MM.1S (cell line): ENCODE results near the gene SLC35E4.

Experiments used
- DNase-seq: peaks from one replicate; pipeline ENCODE4 v3.0.0-alpha.2; 2015
- H2AFZ ChIP-seq: fragments of 300-600 bp; sonication (generic); 2 replicates; pipeline ENCODE4 v1.6.0; 2016; ENCODE audit warnings: antibody characterized with exemption, low read length
- H3F3A ChIP-seq: fragments of 300-600 bp; sonication (generic); 2 replicates; pipeline ENCODE4 v1.6.1; 2016; ENCODE audit warnings: mild to moderate bottlenecking, antibody characterized with exemption, low read length, moderate library complexity, mixed read lengths; ENCODE audit not compliant: insufficient read depth
- H3K27ac ChIP-seq: fragments of 300-600 bp; sonication (generic); 2 replicates; pipeline ENCODE4 v1.5.1; 2016; ENCODE audit warnings: mild to moderate bottlenecking, low read length
- H3K27me3 ChIP-seq: fragments of 300-600 bp; sonication (generic); replicated peaks from 2 replicates; pipeline ENCODE4 v1.6.0; 2016; ENCODE audit warnings: low read length; ENCODE audit not compliant: insufficient read depth
- H3K36me3 ChIP-seq: fragments of 300-600 bp; sonication (generic); replicated peaks from 2 replicates; pipeline ENCODE4 v1.6.1; 2016; ENCODE audit warnings: mild to moderate bottlenecking, low read length, mixed read lengths; ENCODE audit not compliant: insufficient read depth
- H3K4me1 ChIP-seq: fragments of 300-600 bp; sonication (generic); 2 replicates; pipeline ENCODE4 v1.6.1; 2016; ENCODE audit warnings: low read length, mixed read lengths
- H3K4me2 ChIP-seq: fragments of 300-600 bp; sonication (generic); 2 replicates; pipeline ENCODE4 v1.6.0; 2016; ENCODE audit warnings: low read depth, low read length
- H3K4me3 ChIP-seq: fragments of 300-600 bp; sonication (generic); 2 replicates; pipeline ENCODE4 v1.5.1; 2016; ENCODE audit warnings: low read length, mixed read lengths
- H3K79me2 ChIP-seq: fragments of 300-600 bp; sonication (generic); 2 replicates; pipeline ENCODE4 v1.6.1; 2016; ENCODE audit warnings: mixed run types, low read length, mixed read lengths
- H3K9ac ChIP-seq: fragments of 300-600 bp; sonication (generic); 2 replicates; pipeline ENCODE4 v1.6.1; 2016; ENCODE audit warnings: low read length, mixed read lengths
- H3K9me2 ChIP-seq: fragments of 300-600 bp; sonication (generic); replicated peaks from 2 replicates; pipeline ENCODE4 v1.6.1; 2016; ENCODE audit warnings: mild to moderate bottlenecking, low read length, mixed read lengths; ENCODE audit not compliant: insufficient read depth
- H3K9me3 ChIP-seq: fragments of 300-600 bp; sonication (generic); replicated peaks from 2 replicates; pipeline ENCODE4 v1.6.1; 2016; ENCODE audit warnings: mild to moderate bottlenecking, low read length, mixed read lengths; ENCODE audit not compliant: insufficient read depth
- H4K20me1 ChIP-seq: fragments of 300-600 bp; sonication (generic); 2 replicates; pipeline ENCODE4 v1.6.1; 2016; ENCODE audit warnings: mild to moderate bottlenecking, low read length, moderate library complexity, mixed read lengths; ENCODE audit not compliant: insufficient read depth
- EZH2 ChIP-seq: fragments of 300-600 bp; sonication (generic); optimal IDR thresholded peaks from 2 replicates; pipeline ENCODE3; 2017; ENCODE audit warnings: low read depth, mild to moderate bottlenecking, antibody characterized with exemption, low read length, mixed read lengths
- EZH2phosphoT487 ChIP-seq: fragments of 300-600 bp; sonication (generic); IDR thresholded peaks from 2 replicates; pipeline ENCODE4 v1.6.1; 2018; ENCODE audit warnings: antibody characterized with exemption, low read length
- TF ChIP-seq, protein P1 (sequence below): fragments of 300-600 bp; sonication (generic); IDR thresholded peaks from 2 replicates; pipeline ENCODE4 v1.5.1; 2016; ENCODE audit warnings: antibody characterized with exemption, low read length, mixed read lengths

SLC35E4 gene

DNA sequence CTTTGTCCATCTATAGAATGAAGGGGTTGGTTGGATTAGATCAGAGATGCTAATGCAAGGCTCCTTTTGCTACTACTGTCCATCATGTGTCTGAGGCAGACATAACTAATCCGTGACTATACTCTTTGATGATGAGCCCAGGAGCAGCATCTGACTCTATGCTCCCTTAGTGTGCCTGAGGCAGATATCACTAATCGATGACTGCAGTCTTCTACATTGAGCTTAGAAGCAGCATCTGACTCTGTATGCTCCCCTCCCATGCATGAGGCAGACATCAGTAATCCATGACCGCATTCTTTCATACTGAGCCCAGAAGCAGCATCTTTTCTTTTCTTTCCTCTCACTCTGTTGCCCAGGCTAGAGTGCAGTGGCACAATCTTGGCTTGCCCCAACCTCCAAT, 24.4 kb upstream of the SLC35E4 start:
- DNase-seq = no peak
- Histone ChIP-seq H3K36me3 (no peaks in the 10 kb centered on the region), H3K4me1 (peaks cover 33% of the 10 kb centered on the region), H3K4me2 (no peak overlapping the region), H4K20me1 (no peaks in the 10 kb centered on the region), H3K9me3 (no peaks in the 10 kb centered on the region), H3K27ac (no peak overlapping the region), H3F3A (peaks cover 33% of the 10 kb centered on the region), H3K27me3 (no peaks in the 10 kb centered on the region), H3K9ac (no peak overlapping the region), H3K4me3 (no peak overlapping the region), H3K79me2 (peaks cover 17% of the 10 kb centered on the region), H2AFZ (no peak overlapping the region), H3K9me2 (no peaks in the 10 kb centered on the region)
- no peak for TF ChIP-seq EZH2phosphoT487
- TF ChIP-seq, protein P1, sequence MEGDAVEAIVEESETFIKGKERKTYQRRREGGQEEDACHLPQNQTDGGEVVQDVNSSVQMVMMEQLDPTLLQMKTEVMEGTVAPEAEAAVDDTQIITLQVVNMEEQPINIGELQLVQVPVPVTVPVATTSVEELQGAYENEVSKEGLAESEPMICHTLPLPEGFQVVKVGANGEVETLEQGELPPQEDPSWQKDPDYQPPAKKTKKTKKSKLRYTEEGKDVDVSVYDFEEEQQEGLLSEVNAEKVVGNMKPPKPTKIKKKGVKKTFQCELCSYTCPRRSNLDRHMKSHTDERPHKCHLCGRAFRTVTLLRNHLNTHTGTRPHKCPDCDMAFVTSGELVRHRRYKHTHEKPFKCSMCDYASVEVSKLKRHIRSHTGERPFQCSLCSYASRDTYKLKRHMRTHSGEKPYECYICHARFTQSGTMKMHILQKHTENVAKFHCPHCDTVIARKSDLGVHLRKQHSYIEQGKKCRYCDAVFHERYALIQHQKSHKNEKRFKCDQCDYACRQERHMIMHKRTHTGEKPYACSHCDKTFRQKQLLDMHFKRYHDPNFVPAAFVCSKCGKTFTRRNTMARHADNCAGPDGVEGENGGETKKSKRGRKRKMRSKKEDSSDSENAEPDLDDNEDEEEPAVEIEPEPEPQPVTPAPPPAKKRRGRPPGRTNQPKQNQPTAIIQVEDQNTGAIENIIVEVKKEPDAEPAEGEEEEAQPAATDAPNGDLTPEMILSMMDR = no peak
- TF ChIP-seq EZH2 = no peak

DNA sequence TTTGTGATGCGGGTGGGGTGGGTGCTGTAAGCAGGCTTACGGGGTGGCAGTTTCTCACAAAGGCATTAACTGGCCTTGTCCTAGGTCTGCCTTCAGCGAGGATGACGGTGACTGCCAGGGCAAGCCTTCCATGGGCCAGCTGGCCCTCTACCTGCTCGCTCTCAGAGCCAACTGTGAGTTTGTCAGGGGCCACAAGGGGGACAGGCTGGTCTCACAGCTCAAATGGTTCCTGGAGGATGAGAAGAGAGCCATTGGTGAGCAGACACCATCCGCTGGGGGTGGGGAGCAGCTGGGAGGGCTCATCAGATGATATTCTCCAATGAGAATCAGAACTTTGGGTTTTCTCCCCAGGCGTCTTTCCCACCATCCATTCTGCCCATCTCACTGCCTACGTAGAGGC, 22.8 kb upstream of the SLC35E4 start:
- H4K20me1 ChIP-seq = no peaks in the 10 kb centered on the region
- H3K4me1 ChIP-seq = peaks cover 26% of the 10 kb centered on the region
- no peak overlapping the region for H3K4me2 ChIP-seq
- no peak overlapping the region for H3K27ac ChIP-seq
- H3K9me2 ChIP-seq = no peaks in the 10 kb centered on the region
- no peak overlapping the region for H3K9ac ChIP-seq
- no peak overlapping the region for H3K4me3 ChIP-seq
- H3K27me3 ChIP-seq = no peaks in the 10 kb centered on the region
- peaks cover 11% of the 10 kb centered on the region for H3K79me2 ChIP-seq
- TF ChIP-seq EZH2phosphoT487 (no peak), EZH2 (no peak)
- TF ChIP-seq, protein P1 = no peak
- H3F3A ChIP-seq = peaks cover 22% of the 10 kb centered on the region
- no peaks in the 10 kb centered on the region for H3K36me3 ChIP-seq
- no peak for DNase-seq
- H3K9me3 ChIP-seq = no peaks in the 10 kb centered on the region
- H2AFZ ChIP-seq = no peak overlapping the region

DNA sequence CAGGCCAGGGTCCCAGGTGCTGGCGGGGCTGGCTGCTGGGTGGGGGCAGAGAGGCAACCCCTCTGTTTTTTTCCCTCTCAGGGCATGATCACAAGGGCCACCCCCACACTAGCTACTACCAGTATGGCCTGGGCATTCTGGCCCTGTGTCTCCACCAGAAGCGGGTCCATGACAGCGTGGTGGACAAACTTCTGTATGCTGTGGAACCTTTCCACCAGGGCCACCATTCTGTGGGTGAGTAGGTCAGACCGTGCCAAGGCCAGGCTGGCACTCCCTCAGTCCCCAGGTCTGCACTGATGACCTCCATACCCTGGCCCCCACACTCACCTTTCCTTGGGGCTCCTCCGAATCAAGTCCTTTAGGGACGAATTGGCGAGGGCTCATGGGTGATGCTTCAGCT, 21.3 kb upstream of the SLC35E4 start:
- Histone ChIP-seq H3K79me2 (peaks cover 8% of the 10 kb centered on the region; the same call in 1 of the 2 replicates), H3K9me2 (no peaks in the 10 kb centered on the region), H3K36me3 (no peaks in the 10 kb centered on the region), H3F3A (peaks cover 8% of the 10 kb centered on the region), H2AFZ (no peak overlapping the region), H3K27ac (no peak overlapping the region), H3K9ac (no peak overlapping the region), H3K4me1 (peaks cover 12% of the 10 kb centered on the region), H3K4me3 (no peak overlapping the region), H4K20me1 (no peaks in the 10 kb centered on the region), H3K9me3 (no peaks in the 10 kb centered on the region), H3K4me2 (no peak overlapping the region), H3K27me3 (no peaks in the 10 kb centered on the region)
- no peak for DNase-seq
- TF ChIP-seq, protein P1 = no peak
- TF ChIP-seq EZH2 (no peak), EZH2phosphoT487 (no peak)
